HEK293 (cell line): ENCODE results near the gene TBRG1.

Source experiments
- CTCF ChIA-PET: fragments of 350-600 bp; formaldehyde crosslinking; extraction: SDS; loops from one replicate; lab custom pipeline; 2021; ENCODE audit warnings: antibody characterized with exemption; lab: Yijun Ruan, JAX
- POLR2A ChIA-PET: fragments of 300-600 bp; formaldehyde crosslinking; extraction: SDS; loops from one replicate; lab custom pipeline; 2020; ENCODE audit warnings: antibody characterized with exemption, inconsistent platforms; lab: Yijun Ruan, JAX
- H3K27ac ChIP-seq: fragments of 200-500 bp; sonication (Bioruptor generic); 2 replicates; pipeline ENCODE4 v1.5.1; 2014; ENCODE audit warnings: low read depth, low read length, control low read depth, inconsistent platforms; ENCODE audit errors: extremely low read depth
- H3K36me3 ChIP-seq, 2 experiments: fragments of 200-500 bp in 1 of 2; sonication (Bioruptor generic) in 1 of 2; 1 replicate in 1 of 2; 2 replicates in 1 of 2; pipeline ENCODE4 v1.5.1; 2014 to 2017; ENCODE audit warnings: inconsistent platforms in 2 of 2, low read length in 2 of 2; ENCODE audit not compliant: control insufficient read depth in 2 of 2, insufficient read depth in 1 of 2
- H3K4me1 ChIP-seq: fragments of 200-500 bp; sonication (Bioruptor generic); 2 replicates; pipeline ENCODE4 v1.5.1; 2014; ENCODE audit warnings: mild to moderate bottlenecking, low read length, inconsistent platforms; ENCODE audit not compliant: control insufficient read depth, insufficient read depth
- H3K4me3 ChIP-seq: 2 replicates; pipeline ENCODE4 v1.5.1; 2011; ENCODE audit warnings: low read depth, mild to moderate bottlenecking, control low read depth, low read length, moderate library complexity
- H3K9me3 ChIP-seq: fragments of 200-500 bp; sonication (Bioruptor generic); 2 replicates; pipeline ENCODE4 v1.5.1; 2014; ENCODE audit warnings: low read depth, low read length, inconsistent platforms; ENCODE audit not compliant: control insufficient read depth, insufficient read depth
- EGR2 ChIP-seq: fragments of 450-650 bp; formaldehyde crosslinking; IDR thresholded peaks from 2 replicates; pipeline ENCODE4 v1.5.1; 2016; ENCODE audit warnings: low read depth, missing biosample characterization, missing genetic modification characterization
- GLIS1 ChIP-seq: fragments of 450-650 bp; formaldehyde crosslinking; IDR thresholded peaks from 2 replicates; pipeline ENCODE4 v1.5.1; 2016; ENCODE audit warnings: missing biosample characterization, missing genetic modification characterization
- GLIS2 ChIP-seq: fragments of 450-650 bp; formaldehyde crosslinking; IDR thresholded peaks from 2 replicates; pipeline ENCODE4 v1.5.1; 2016; ENCODE audit warnings: missing biosample characterization, missing genetic modification characterization
- KLF7 ChIP-seq: fragments of 450-650 bp; formaldehyde crosslinking; IDR thresholded peaks from 2 replicates; pipeline ENCODE4 v1.5.1; 2016; ENCODE audit warnings: missing biosample characterization, missing genetic modification characterization, borderline replicate concordance
- KLF9 ChIP-seq: fragments of 450-650 bp; formaldehyde crosslinking; IDR thresholded peaks from 2 replicates; pipeline ENCODE4 v1.5.1; 2016; ENCODE audit warnings: missing biosample characterization, missing genetic modification characterization, low read depth
- MYNN ChIP-seq: fragments of 450-650 bp; formaldehyde crosslinking; IDR thresholded peaks from 2 replicates; pipeline ENCODE4 v1.5.1; 2016; ENCODE audit warnings: missing biosample characterization, missing genetic modification characterization, borderline replicate concordance
- OSR2 ChIP-seq: fragments of 450-650 bp; formaldehyde crosslinking; IDR thresholded peaks from 2 replicates; pipeline ENCODE4 v1.5.1; 2016; ENCODE audit warnings: missing biosample characterization, missing genetic modification characterization
- SALL2 ChIP-seq: fragments of 450-650 bp; formaldehyde crosslinking; IDR thresholded peaks from 2 replicates; pipeline ENCODE4 v1.5.0; 2017; ENCODE audit warnings: missing biosample characterization, mild to moderate bottlenecking, missing genetic modification characterization, borderline replicate concordance
- SETDB1 ChIP-seq: IDR thresholded peaks from one replicate; pipeline ENCODE4 v1.6.1; 2017; ENCODE audit warnings: mild to moderate bottlenecking, low read length, moderate library complexity, mixed read lengths; ENCODE audit not compliant: insufficient read length
- SP7 ChIP-seq: fragments of 450-650 bp; formaldehyde crosslinking; IDR thresholded peaks from 2 replicates; pipeline ENCODE4 v1.5.1; 2016; ENCODE audit warnings: missing biosample characterization, missing genetic modification characterization
- ZFHX2 ChIP-seq: fragments of 450-650 bp; formaldehyde crosslinking; conservative IDR thresholded peaks from 2 replicates; pipeline ENCODE4 v1.5.1; 2016; ENCODE audit warnings: missing biosample characterization, missing genetic modification characterization
- ZFP69B ChIP-seq: fragments of 450-650 bp; formaldehyde crosslinking; IDR thresholded peaks from 2 replicates; pipeline ENCODE4 v1.5.1; 2016; ENCODE audit warnings: missing biosample characterization, missing genetic modification characterization
- ZNF114 ChIP-seq: fragments of 450-650 bp; formaldehyde crosslinking; IDR thresholded peaks from 2 replicates; pipeline ENCODE4 v1.5.0; 2017; ENCODE audit warnings: missing biosample characterization, missing genetic modification characterization
- ZNF175 ChIP-seq: fragments of 450-650 bp; formaldehyde crosslinking; IDR thresholded peaks from 2 replicates; pipeline ENCODE4 v1.5.1; 2016; ENCODE audit warnings: missing biosample characterization, missing genetic modification characterization
- ZNF2 ChIP-seq: fragments of 450-650 bp; formaldehyde crosslinking; IDR thresholded peaks from 2 replicates; pipeline ENCODE4 v1.5.1; 2016; ENCODE audit warnings: missing biosample characterization, missing genetic modification characterization
- ZNF266 ChIP-seq: fragments of 450-650 bp; formaldehyde crosslinking; IDR thresholded peaks from 2 replicates; pipeline ENCODE4 v1.5.1; 2016; ENCODE audit warnings: missing biosample characterization, missing genetic modification characterization, low read depth
- ZNF335 ChIP-seq: fragments of 450-650 bp; formaldehyde crosslinking; conservative IDR thresholded peaks from 2 replicates; pipeline ENCODE4 v1.5.1; 2016; ENCODE audit warnings: missing biosample characterization, missing genetic modification characterization
- ZNF341 ChIP-seq: fragments of 450-650 bp; formaldehyde crosslinking; IDR thresholded peaks from 2 replicates; pipeline ENCODE4; 2016; ENCODE audit warnings: low read depth, missing biosample characterization, missing genetic modification characterization
- ZNF423 ChIP-seq: fragments of 450-650 bp; formaldehyde crosslinking; IDR thresholded peaks from 2 replicates; pipeline ENCODE4 v1.5.1; 2016; ENCODE audit warnings: missing biosample characterization, missing genetic modification characterization
- ZNF529 ChIP-seq: fragments of 450-650 bp; formaldehyde crosslinking; IDR thresholded peaks from 2 replicates; pipeline ENCODE4 v1.5.1; 2017; ENCODE audit warnings: missing genetic modification characterization, missing biosample characterization; ENCODE audit not compliant: insufficient replicate concordance
- ZNF549 ChIP-seq: fragments of 450-650 bp; IDR thresholded peaks from 2 replicates; pipeline ENCODE4 v1.5.1; 2018; ENCODE audit warnings: missing biosample characterization, missing genetic modification characterization, mild to moderate bottlenecking, inconsistent platforms, moderate library complexity
- ZNF658 ChIP-seq: fragments of 450-650 bp; formaldehyde crosslinking; IDR thresholded peaks from 2 replicates; pipeline ENCODE4; 2016; ENCODE audit warnings: missing biosample characterization, missing genetic modification characterization
- ZNF701 ChIP-seq: fragments of 450-650 bp; formaldehyde crosslinking; IDR thresholded peaks from 2 replicates; pipeline ENCODE4 v1.5.1; 2016; ENCODE audit warnings: missing biosample characterization, missing genetic modification characterization
- ZNF776 ChIP-seq: fragments of 450-650 bp; formaldehyde crosslinking; IDR thresholded peaks from 2 replicates; pipeline ENCODE4 v1.5.0; 2017; ENCODE audit warnings: missing biosample characterization, missing genetic modification characterization, borderline replicate concordance
- TF ChIP-seq, protein P1 (sequence below): fragments of 450-650 bp; formaldehyde crosslinking; IDR thresholded peaks from 2 replicates; pipeline ENCODE4 v1.5.1; 2016; ENCODE audit warnings: missing biosample characterization, missing genetic modification characterization
- TF ChIP-seq, protein P2 (sequence below): fragments of 450-650 bp; formaldehyde crosslinking; IDR thresholded peaks from 2 replicates; pipeline ENCODE4 v1.5.1; 2016; ENCODE audit warnings: missing biosample characterization, missing genetic modification characterization
- TF ChIP-seq, protein P3 (sequence below): fragments of 450-650 bp; formaldehyde crosslinking; IDR thresholded peaks from 2 replicates; pipeline ENCODE4 v1.5.1; 2016; ENCODE audit warnings: missing biosample characterization, missing genetic modification characterization
- TF ChIP-seq, protein P4 (sequence below): fragments of 450-650 bp; formaldehyde crosslinking; IDR thresholded peaks from 2 replicates; pipeline ENCODE4 v1.5.1; 2016; ENCODE audit warnings: missing biosample characterization, missing genetic modification characterization, borderline replicate concordance

Gene TBRG1

DNA sequence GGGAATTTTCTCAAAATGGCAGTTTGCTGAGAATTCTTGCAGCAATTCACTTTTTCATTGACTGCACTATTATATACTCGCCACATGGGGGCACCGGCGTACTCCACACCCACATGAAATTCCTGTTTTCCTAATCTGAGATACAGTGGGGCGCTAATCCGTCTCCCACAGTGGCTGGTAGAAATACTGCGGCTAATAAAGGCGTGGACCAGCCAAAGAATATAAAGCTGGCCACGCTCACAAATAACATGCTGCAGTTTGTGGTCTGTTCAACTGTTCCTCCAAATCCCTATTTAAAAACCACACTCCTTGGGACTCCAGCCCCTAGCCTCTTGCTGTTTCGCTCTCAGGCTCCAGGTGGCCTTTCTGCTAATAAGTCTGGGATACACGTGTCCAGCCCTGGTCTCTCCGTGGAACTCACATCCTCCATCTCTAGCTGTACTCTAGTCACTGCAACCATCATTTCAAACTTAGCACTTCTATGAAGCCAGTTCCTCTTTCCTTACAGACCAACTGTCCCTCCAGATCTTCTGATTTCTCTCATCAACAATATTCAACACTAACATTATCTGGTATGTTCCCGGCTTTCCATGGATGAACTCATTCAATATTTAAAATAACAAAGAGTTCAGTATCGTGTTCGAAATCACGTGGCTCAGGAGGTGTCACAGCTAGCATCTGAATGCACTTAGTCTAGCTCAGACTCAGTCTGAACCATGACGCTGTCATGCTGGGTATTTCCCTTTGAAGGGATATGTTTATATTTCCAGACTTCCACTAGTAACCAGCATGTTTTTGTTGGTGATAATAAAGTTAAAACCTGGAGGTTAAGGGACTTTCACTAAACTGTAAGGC, 22.0 kb downstream of the TBRG1 start (continued):
- TF ChIP-seq, protein P1, sequence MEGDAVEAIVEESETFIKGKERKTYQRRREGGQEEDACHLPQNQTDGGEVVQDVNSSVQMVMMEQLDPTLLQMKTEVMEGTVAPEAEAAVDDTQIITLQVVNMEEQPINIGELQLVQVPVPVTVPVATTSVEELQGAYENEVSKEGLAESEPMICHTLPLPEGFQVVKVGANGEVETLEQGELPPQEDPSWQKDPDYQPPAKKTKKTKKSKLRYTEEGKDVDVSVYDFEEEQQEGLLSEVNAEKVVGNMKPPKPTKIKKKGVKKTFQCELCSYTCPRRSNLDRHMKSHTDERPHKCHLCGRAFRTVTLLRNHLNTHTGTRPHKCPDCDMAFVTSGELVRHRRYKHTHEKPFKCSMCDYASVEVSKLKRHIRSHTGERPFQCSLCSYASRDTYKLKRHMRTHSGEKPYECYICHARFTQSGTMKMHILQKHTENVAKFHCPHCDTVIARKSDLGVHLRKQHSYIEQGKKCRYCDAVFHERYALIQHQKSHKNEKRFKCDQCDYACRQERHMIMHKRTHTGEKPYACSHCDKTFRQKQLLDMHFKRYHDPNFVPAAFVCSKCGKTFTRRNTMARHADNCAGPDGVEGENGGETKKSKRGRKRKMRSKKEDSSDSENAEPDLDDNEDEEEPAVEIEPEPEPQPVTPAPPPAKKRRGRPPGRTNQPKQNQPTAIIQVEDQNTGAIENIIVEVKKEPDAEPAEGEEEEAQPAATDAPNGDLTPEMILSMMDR, result peak; percentile 72; the same call in 1 of the 2 replicates
- TF ChIP-seq GLIS1 (tag by site-specific recombination) (0 out of 2 replicates have a peak, but pooled peaks have one; percentile 18), SP7 (tag by site-specific recombination) (0 out of 2 replicates have a peak, but pooled peaks have one; percentile 12)
- TF ChIP-seq, protein P2, sequence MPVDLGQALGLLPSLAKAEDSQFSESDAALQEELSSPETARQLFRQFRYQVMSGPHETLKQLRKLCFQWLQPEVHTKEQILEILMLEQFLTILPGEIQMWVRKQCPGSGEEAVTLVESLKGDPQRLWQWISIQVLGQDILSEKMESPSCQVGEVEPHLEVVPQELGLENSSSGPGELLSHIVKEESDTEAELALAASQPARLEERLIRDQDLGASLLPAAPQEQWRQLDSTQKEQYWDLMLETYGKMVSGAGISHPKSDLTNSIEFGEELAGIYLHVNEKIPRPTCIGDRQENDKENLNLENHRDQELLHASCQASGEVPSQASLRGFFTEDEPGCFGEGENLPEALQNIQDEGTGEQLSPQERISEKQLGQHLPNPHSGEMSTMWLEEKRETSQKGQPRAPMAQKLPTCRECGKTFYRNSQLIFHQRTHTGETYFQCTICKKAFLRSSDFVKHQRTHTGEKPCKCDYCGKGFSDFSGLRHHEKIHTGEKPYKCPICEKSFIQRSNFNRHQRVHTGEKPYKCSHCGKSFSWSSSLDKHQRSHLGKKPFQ (tag by site-specific recombination), result no peak

DNA sequence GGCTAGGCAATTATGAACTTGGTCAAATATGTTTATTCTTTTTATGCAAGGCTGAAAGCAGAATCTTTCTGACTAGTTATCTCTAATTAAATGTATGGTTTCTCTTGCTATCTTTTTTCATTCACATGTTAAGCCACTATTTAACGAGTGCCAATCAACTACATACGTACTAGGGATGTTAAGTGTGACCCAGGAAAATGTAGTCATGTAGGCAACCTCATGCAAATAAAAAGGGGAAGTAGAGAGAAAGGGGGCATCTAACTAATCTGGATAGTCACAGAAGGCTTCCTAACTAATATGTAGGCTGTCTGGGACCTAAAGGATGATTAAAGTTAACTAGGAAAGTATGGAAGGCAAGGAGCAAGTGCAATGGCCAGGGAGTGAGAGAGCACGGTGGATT, 23.5 kb downstream of the TBRG1 start:
- no peak overlapping the region for H3K4me3 ChIP-seq
- ChIA-PET CTCF (interaction anchor here (1.2 to 4.8 kb wide), 3 partner anchors 25 to 788 kb away, joined by 4 to 53 read pairs (median 43); partner anchors contain the start of genes SIAE and SPA17), POLR2A (no interaction called here)

DNA sequence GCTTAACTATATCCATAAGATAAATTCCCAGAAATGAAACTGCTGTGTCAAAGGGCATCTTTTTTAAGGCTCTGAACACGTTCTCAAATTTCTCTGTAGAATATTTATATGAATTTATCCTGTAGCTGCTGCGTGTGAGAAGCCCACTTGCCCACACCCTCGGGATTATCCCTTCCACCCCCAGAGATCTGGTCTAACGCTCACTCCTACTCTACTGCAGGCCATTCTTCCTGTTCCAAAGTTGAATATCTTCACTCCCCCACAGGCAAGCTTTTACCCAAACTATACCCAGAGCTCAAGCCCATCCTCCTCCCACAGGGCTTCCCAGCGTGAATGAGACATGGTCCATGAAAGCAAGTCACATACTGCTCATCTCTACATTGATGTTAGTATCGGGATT, 25.9 kb downstream of the TBRG1 start:
- no peak for TF ChIP-seq ZNF529 (tag by site-specific recombination)
- TF ChIP-seq KLF9, result no peak
- peak; percentile 77; the same call in 1 of the 2 replicates for TF ChIP-seq EGR2
- TF ChIP-seq, protein P3, sequence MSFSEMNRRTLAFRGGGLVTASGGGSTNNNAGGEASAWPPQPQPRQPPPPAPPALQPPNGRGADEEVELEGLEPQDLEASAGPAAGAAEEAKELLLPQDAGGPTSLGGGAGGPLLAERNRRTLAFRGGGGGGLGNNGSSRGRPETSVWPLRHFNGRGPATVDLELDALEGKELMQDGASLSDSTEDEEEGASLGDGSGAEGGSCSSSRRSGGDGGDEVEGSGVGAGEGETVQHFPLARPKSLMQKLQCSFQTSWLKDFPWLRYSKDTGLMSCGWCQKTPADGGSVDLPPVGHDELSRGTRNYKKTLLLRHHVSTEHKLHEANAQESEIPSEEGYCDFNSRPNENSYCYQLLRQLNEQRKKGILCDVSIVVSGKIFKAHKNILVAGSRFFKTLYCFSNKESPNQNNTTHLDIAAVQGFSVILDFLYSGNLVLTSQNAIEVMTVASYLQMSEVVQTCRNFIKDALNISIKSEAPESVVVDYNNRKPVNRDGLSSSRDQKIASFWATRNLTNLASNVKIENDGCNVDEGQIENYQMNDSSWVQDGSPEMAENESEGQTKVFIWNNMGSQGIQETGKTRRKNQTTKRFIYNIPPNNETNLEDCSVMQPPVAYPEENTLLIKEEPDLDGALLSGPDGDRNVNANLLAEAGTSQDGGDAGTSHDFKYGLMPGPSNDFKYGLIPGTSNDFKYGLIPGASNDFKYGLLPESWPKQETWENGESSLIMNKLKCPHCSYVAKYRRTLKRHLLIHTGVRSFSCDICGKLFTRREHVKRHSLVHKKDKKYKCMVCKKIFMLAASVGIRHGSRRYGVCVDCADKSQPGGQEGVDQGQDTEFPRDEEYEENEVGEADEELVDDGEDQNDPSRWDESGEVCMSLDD (tag by site-specific recombination), result no peak
- TF ChIP-seq ZFP69B, result no peak
- TF ChIP-seq KLF7 (tag by site-specific recombination), result no peak
- no peak for TF ChIP-seq ZNF701 (tag by site-specific recombination)
- peak; percentile 51 for TF ChIP-seq ZFHX2
- no peak overlapping the region for H3K27ac ChIP-seq
- no peak overlapping the region for H3K4me3 ChIP-seq
- ChIA-PET CTCF (interaction anchor here (0.7 to 1.4 kb wide), 5 partner anchors 15 to 445 kb away, joined by 3 to 7 read pairs (median 3); no protein-coding TSS in a partner anchor), POLR2A (no interaction called here)
- H3K9me3 ChIP-seq, result no peaks in the 10 kb centered on the region
- H3K36me3 ChIP-seq, result no peaks in the 10 kb centered on the region
- H3K4me1 ChIP-seq, result no peaks in the 10 kb centered on the region

More for the DNA sequence above, 23.5 kb downstream of the TBRG1 start:
- TF ChIP-seq ZNF341 (tag by site-specific recombination), result no peak
- TF ChIP-seq ZNF335 (tag by site-specific recombination), result no peak
- no peak for TF ChIP-seq ZNF776 (tag by site-specific recombination)
- TF ChIP-seq OSR2, result no peak
- TF ChIP-seq ZNF114 (tag by site-specific recombination), result no peak
- no peak for TF ChIP-seq ZNF266 (tag by site-specific recombination)
- no peak for TF ChIP-seq SETDB1
- TF ChIP-seq ZNF423 (tag by site-specific recombination), result no peak
- TF ChIP-seq ZNF175 (tag by site-specific recombination), result no peak
- TF ChIP-seq ZNF2 (tag by site-specific recombination), result no peak
- no peak for TF ChIP-seq GLIS2 (tag by site-specific recombination)
- TF ChIP-seq ZNF549 (tag by site-specific recombination), result no peak
- no peak for TF ChIP-seq SALL2 (tag by site-specific recombination)
- no peak for TF ChIP-seq ZNF658 (tag by site-specific recombination)
- no peak for TF ChIP-seq MYNN (tag by site-specific recombination)
- TF ChIP-seq, protein P4, sequence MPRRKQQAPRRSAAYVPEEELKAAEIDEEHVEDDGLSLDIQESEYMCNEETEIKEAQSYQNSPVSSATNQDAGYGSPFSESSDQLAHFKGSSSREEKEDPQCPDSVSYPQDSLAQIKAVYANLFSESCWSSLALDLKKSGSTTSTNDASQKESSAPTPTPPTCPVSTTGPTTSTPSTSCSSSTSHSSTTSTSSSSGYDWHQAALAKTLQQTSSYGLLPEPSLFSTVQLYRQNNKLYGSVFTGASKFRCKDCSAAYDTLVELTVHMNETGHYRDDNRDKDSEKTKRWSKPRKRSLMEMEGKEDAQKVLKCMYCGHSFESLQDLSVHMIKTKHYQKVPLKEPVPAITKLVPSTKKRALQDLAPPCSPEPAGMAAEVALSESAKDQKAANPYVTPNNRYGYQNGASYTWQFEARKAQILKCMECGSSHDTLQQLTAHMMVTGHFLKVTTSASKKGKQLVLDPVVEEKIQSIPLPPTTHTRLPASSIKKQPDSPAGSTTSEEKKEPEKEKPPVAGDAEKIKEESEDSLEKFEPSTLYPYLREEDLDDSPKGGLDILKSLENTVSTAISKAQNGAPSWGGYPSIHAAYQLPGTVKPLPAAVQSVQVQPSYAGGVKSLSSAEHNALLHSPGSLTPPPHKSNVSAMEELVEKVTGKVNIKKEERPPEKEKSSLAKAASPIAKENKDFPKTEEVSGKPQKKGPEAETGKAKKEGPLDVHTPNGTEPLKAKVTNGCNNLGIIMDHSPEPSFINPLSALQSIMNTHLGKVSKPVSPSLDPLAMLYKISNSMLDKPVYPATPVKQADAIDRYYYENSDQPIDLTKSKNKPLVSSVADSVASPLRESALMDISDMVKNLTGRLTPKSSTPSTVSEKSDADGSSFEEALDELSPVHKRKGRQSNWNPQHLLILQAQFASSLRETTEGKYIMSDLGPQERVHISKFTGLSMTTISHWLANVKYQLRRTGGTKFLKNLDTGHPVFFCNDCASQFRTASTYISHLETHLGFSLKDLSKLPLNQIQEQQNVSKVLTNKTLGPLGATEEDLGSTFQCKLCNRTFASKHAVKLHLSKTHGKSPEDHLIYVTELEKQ (tag by site-specific recombination), result no peak
- TF ChIP-seq, all 188 proteins: peak for 0
- H3K27ac ChIP-seq, result no peak overlapping the region
- H3K9me3 ChIP-seq, result no peaks in the 10 kb centered on the region
- no peaks in the 10 kb centered on the region for H3K36me3 ChIP-seq
- H3K4me1 ChIP-seq, result no peaks in the 10 kb centered on the region
